IMR-90 (cell line): Measurements from ENCODE around the gene TACC3. TPM values are rescaled to one million over a fixed set of nuclear protein-coding genes. Genes with fewer than 3 reads are reported as not detected.

ENCODE experiments used
- ATAC-seq: fragments of 200-7000 bp; cut with Tn5 transposase; 2 replicates; pipeline ENCODE4 v1.9.1; 2020; ENCODE audit warnings: low read depth, mild to moderate bottlenecking, moderate library complexity
- BruUV-seq: library from RNA; stranded (reverse); fragments of 400-500 nt; replicated peaks from 2 replicates; lab custom pipeline; 2021; lab: Mats Ljungman, UMichigan
- CTCF ChIA-PET: fragments of 300-600 bp; formaldehyde crosslinking; extraction: SDS; loops from one replicate; lab custom pipeline; 2021; ENCODE audit warnings: antibody characterized with exemption; lab: Yijun Ruan, JAX
- POLR2A ChIA-PET: fragments of 300-600 bp; sonication (Branson Sonifier 250); formaldehyde crosslinking; loops from one replicate; lab custom pipeline; 2022; ENCODE audit warnings: antibody characterized with exemption; ENCODE audit not compliant: unreplicated experiment; lab: Charles Lee
- DNase-seq: peaks from one replicate; pipeline ENCODE4 v3.0.0; 2013
- H2AFZ ChIP-seq: replicated peaks from 2 replicates; pipeline ENCODE3; 2013; ENCODE audit warnings: low read length, mild to moderate bottlenecking; ENCODE audit not compliant: poor library complexity
- H2AK5ac ChIP-seq: 2 replicates; pipeline ENCODE4 v1.6.1; 2013; ENCODE audit warnings: low read depth, low read length, inconsistent platforms
- H2AK9ac ChIP-seq: replicated peaks from 2 replicates; pipeline ENCODE3; 2013; ENCODE audit warnings: mild to moderate bottlenecking, low read depth, low read length, moderate library complexity; ENCODE audit not compliant: poor library complexity
- H2BK120ac ChIP-seq: 2 replicates; pipeline ENCODE4 v1.6.1; 2013; ENCODE audit warnings: low read depth, low read length, inconsistent platforms
- H2BK15ac ChIP-seq: 3 replicates; pipeline ENCODE4 v1.6.1; 2013; ENCODE audit warnings: low read depth, low read length, inconsistent platforms
- H2BK20ac ChIP-seq: 2 replicates; pipeline ENCODE4 v1.6.1; 2013; ENCODE audit warnings: low read depth, mild to moderate bottlenecking, inconsistent platforms, low read length, moderate library complexity
- H2BK5ac ChIP-seq: 2 replicates; pipeline ENCODE4 v1.6.1; 2013; ENCODE audit warnings: mild to moderate bottlenecking, low read depth, low read length, inconsistent platforms; ENCODE audit not compliant: poor library complexity, severe bottlenecking
- H3K14ac ChIP-seq: replicated peaks from 2 replicates; pipeline ENCODE4 v1.6.1; 2013; ENCODE audit warnings: low read depth, low read length, inconsistent platforms
- H3K18ac ChIP-seq: 2 replicates; pipeline ENCODE4 v1.6.1; 2013; ENCODE audit warnings: low read depth, low read length, control low read depth
- H3K23ac ChIP-seq: 2 replicates; pipeline ENCODE4 v1.6.1; 2013; ENCODE audit warnings: low read depth, low read length, inconsistent platforms
- H3K27ac ChIP-seq: 2 replicates; pipeline ENCODE4 v1.5.1; 2013; ENCODE audit warnings: mild to moderate bottlenecking, control low read depth, low read length; ENCODE audit not compliant: insufficient read depth
- H3K27me3 ChIP-seq: 2 replicates; pipeline ENCODE4 v1.6.1; 2013; ENCODE audit warnings: low read length; ENCODE audit not compliant: control insufficient read depth, insufficient read depth
- H3K36me3 ChIP-seq: 2 replicates; pipeline ENCODE4 v1.6.1; 2013; ENCODE audit warnings: low read length, mixed read lengths; ENCODE audit not compliant: control insufficient read depth, insufficient read depth
- H3K4ac ChIP-seq: 2 replicates; pipeline ENCODE4 v1.6.1; 2013; ENCODE audit warnings: low read depth, low read length, inconsistent platforms
- H3K4me1 ChIP-seq: 2 replicates; pipeline ENCODE4 v1.6.1; 2013; ENCODE audit warnings: low read length, mixed read lengths; ENCODE audit not compliant: control insufficient read depth, insufficient read depth
- H3K4me2 ChIP-seq: 2 replicates; pipeline ENCODE4 v1.6.1; 2013; ENCODE audit warnings: low read depth, mild to moderate bottlenecking, control low read depth, low read length, moderate library complexity
- H3K4me3 ChIP-seq: 2 replicates; pipeline ENCODE4 v1.5.1; 2013; ENCODE audit warnings: low read depth, mild to moderate bottlenecking, control low read depth, low read length, moderate library complexity; ENCODE audit not compliant: insufficient read depth
- H3K56ac ChIP-seq: 2 replicates; pipeline ENCODE4 v1.6.1; 2013; ENCODE audit warnings: low read length, inconsistent platforms; ENCODE audit not compliant: insufficient read depth; ENCODE audit errors: extremely low read depth
- H3K79me1 ChIP-seq, 2 experiments: 2 replicates each; pipeline ENCODE4 v1.6.1; 2013; ENCODE audit warnings: low read length in 2 of 2, inconsistent platforms in 1 of 2, low read depth in 1 of 2
- H3K9ac ChIP-seq: 2 replicates; pipeline ENCODE4 v1.6.1; 2013; ENCODE audit warnings: low read depth, low read length, control low read depth
- H3K9me1 ChIP-seq: 2 replicates; pipeline ENCODE4 v1.6.1; 2013; ENCODE audit warnings: low read length, inconsistent platforms; ENCODE audit not compliant: insufficient read depth
- H3K9me3 ChIP-seq: 2 replicates; pipeline ENCODE4 v1.6.1; 2013; ENCODE audit warnings: low read length; ENCODE audit not compliant: control insufficient read depth, insufficient read depth
- H4K20me1 ChIP-seq: 2 replicates; pipeline ENCODE4 v1.6.1; 2013; ENCODE audit warnings: low read length, inconsistent platforms; ENCODE audit not compliant: insufficient read depth
- H4K5ac ChIP-seq: 2 replicates; pipeline ENCODE4 v1.6.1; 2013; ENCODE audit warnings: mild to moderate bottlenecking, low read depth, low read length, control low read depth
- H4K8ac ChIP-seq, 2 experiments: 2 replicates each; pipeline ENCODE4 v1.6.1; 2013; ENCODE audit warnings: low read depth in 2 of 2, low read length in 2 of 2, control low read depth in 1 of 2, inconsistent platforms in 1 of 2
- H4K91ac ChIP-seq: 2 replicates; pipeline ENCODE4 v1.6.1; 2013; ENCODE audit warnings: low read depth, low read length, inconsistent platforms; ENCODE audit not compliant: insufficient read depth
- BHLHE40 ChIP-seq: fragments of 150-350 bp; IDR thresholded peaks from 2 replicates; pipeline ENCODE4 v1.6.1; 2016; ENCODE audit warnings: mild to moderate bottlenecking, low read depth, low read length
- CEBPB ChIP-seq: IDR thresholded peaks from 2 replicates; pipeline ENCODE4 v1.6.1; 2012; ENCODE audit warnings: low read depth, low read length, improper control_type of control experiment
- CHD1 ChIP-seq: IDR thresholded peaks from 2 replicates; pipeline ENCODE4 v1.6.1; 2012; ENCODE audit warnings: low read depth, low read length, improper control_type of control experiment
- CTCF ChIP-seq: conservative IDR thresholded peaks from 2 replicates; pipeline ENCODE4 v1.5.1; 2012; ENCODE audit warnings: mild to moderate bottlenecking, low read depth, low read length, improper control_type of control experiment
- ELK1 ChIP-seq: fragments of 150-350 bp; IDR thresholded peaks from 2 replicates; pipeline ENCODE4 v1.6.1; 2016; ENCODE audit warnings: low read depth, mild to moderate bottlenecking, low read length, moderate library complexity, borderline replicate concordance
- FOS ChIP-seq: fragments of 150-350 bp; IDR thresholded peaks from 2 replicates; pipeline ENCODE4 v1.6.1; 2016; ENCODE audit warnings: low read depth, low read length
- MAFK ChIP-seq: IDR thresholded peaks from 2 replicates; pipeline ENCODE4 v1.6.1; 2012; ENCODE audit warnings: low read depth, low read length, improper control_type of control experiment
- MAZ ChIP-seq: IDR thresholded peaks from 2 replicates; pipeline ENCODE4 v1.6.1; 2012; ENCODE audit warnings: low read depth, mild to moderate bottlenecking, low read length, improper control_type of control experiment, moderate library complexity, borderline replicate concordance
- MXI1 ChIP-seq: IDR thresholded peaks from 2 replicates; pipeline ENCODE4 v1.6.1; 2012; ENCODE audit warnings: low read depth, mild to moderate bottlenecking, low read length, moderate library complexity, borderline replicate concordance
- NFE2L2 ChIP-seq: fragments of 150-350 bp; IDR thresholded peaks from 2 replicates; pipeline ENCODE4 v1.6.1; 2016; ENCODE audit warnings: low read depth, mild to moderate bottlenecking, low read length
- POLR2A ChIP-seq: IDR thresholded peaks from 2 replicates; pipeline ENCODE4 v1.6.1; 2012; ENCODE audit warnings: mild to moderate bottlenecking, low read depth, low read length
- RAD21 ChIP-seq: IDR thresholded peaks from 2 replicates; pipeline ENCODE4 v1.6.1; 2012; ENCODE audit warnings: low read length, improper control_type of control experiment
- RCOR1 ChIP-seq: IDR thresholded peaks from 2 replicates; pipeline ENCODE4 v1.6.1; 2012; ENCODE audit warnings: mild to moderate bottlenecking, low read length, improper control_type of control experiment; ENCODE audit not compliant: insufficient replicate concordance
- RFX5 ChIP-seq: IDR thresholded peaks from 2 replicates; pipeline ENCODE4 v1.8.0; 2012; ENCODE audit warnings: low read depth, mild to moderate bottlenecking, low read length, moderate library complexity
- SMC3 ChIP-seq: fragments of 150-350 bp; IDR thresholded peaks from 2 replicates; pipeline ENCODE4 v1.6.1; 2016; ENCODE audit warnings: low read depth, mild to moderate bottlenecking, antibody characterized with exemption, low read length, moderate library complexity
- USF2 ChIP-seq: fragments of 150-350 bp; IDR thresholded peaks from 2 replicates; pipeline ENCODE4 v1.6.1; 2017; ENCODE audit warnings: mild to moderate bottlenecking, antibody characterized with exemption, low read length, low read depth
- WGBS, 2 experiments: methylation state at CpG; one replicate each; pipeline versions ENCODE4 v1.1.5 to v1.1.7; 2013; ENCODE audit warnings: missing lambda C conversion rate in 2 of 2; ENCODE audit not compliant: insufficient read length in 1 of 2; ENCODE audit errors: extremely low coverage in 2 of 2; 5-methylcytosine and 5-hydroxymethylcytosine counted together
- dilution Hi-C: fragments of 300-500 bp; cut with HindIII; formaldehyde crosslinking; loops from one replicate; pipeline ENCODE4 v1.14.3; 2018; ENCODE audit warnings: low sequenced_read_pairs; ENCODE audit not compliant: unreplicated experiment
- in situ Hi-C: fragments of 300-500 bp; cut with MboI; formaldehyde crosslinking; loops from 3 replicates; pipeline ENCODE4 v1.14.3; 2019; ENCODE audit warnings: low sequenced_read_pairs, inconsistent platforms, mixed read lengths
- intact Hi-C: fragments of 100-400 bp; cut with micrococcal nuclease; formaldehyde crosslinking; loops from 2 replicates; pipeline ENCODE4 v1.10.0; 2022
- polyA plus RNA-seq, 3 experiments: library from polyadenylated mRNA; depleted of rRNA; stranded (reverse); fragments of >200 nt; gene quantifications; 2 replicates each; pipeline ENCODE4 v1.2.3, GENCODE V29; 2012; ENCODE audit warnings: low replicate concordance in 1 of 3
- total RNA-seq: library from RNA; depleted of rRNA; stranded (reverse); fragments of >200 nt; gene quantifications from 2 replicates; pipeline ENCODE4 v1.2.3, GENCODE V29; 2012

Gene TACC3
- total and polyA plus RNA-seq, 2 of the 4 experiments (the other 2 are of a cell fraction) = 15.1 to 49.7 TPM

- no TSS peak for BruUV-seq
- Histone ChIP-seq H3K79me1 (no peaks in the 10 kb centered on the region), H3K18ac (no peak overlapping the region), H3K23ac (no peak overlapping the region), H2BK15ac (no peak overlapping the region), H3K27ac (no peak overlapping the region), H2BK120ac (no peak overlapping the region), H3K4me2 (no peak overlapping the region), H4K8ac (no peak overlapping the region), H3K9ac (no peak overlapping the region), H4K5ac (no peak overlapping the region), H3K4ac (no peak overlapping the region), H2AFZ (no peak overlapping the region), H2AK9ac (no peak overlapping the region), H2BK20ac (no peak overlapping the region), H4K20me1 (no peaks in the 10 kb centered on the region), H3K4me1 (no peaks in the 10 kb centered on the region), H3K27me3 (no peaks in the 10 kb centered on the region), H2BK5ac (no peak overlapping the region), H3K36me3 (no peaks in the 10 kb centered on the region), H2AK5ac (no peak overlapping the region), H3K9me1 (no peaks in the 10 kb centered on the region), H3K4me3 (no peak overlapping the region), H4K91ac (no peak overlapping the region), H3K9me3 (no peaks in the 10 kb centered on the region), H3K14ac (no peak overlapping the region), H3K56ac (no peak overlapping the region)
- in situ Hi-C loops = no loop called here
- TF ChIP-seq RAD21 = no peak
- TF ChIP-seq RFX5 = no peak
- TF ChIP-seq FOS = no peak
- no peak for TF ChIP-seq ELK1
- TF ChIP-seq RCOR1 = no peak
- TF ChIP-seq NFE2L2 = no peak
- TF ChIP-seq CHD1 = no peak
- TF ChIP-seq BHLHE40 = no peak
- no peak for TF ChIP-seq CTCF
- no peak for TF ChIP-seq MAZ
- TF ChIP-seq CEBPB = no peak
- TF ChIP-seq MAFK = no peak
- no peak for TF ChIP-seq POLR2A
- TF ChIP-seq MXI1 = no peak
- TF ChIP-seq SMC3 = no peak
- TF ChIP-seq USF2 = no peak
- CTCF ChIA-PET = no interaction called here
- POLR2A ChIA-PET = no interaction called here
- intact Hi-C loops = no loop called here
- WGBS, 2 experiments = 77% methylated on average over 13 of the region's 19 CpGs; no CpG with 5 or more reads in 1 of the 2 experiments
- DNase-seq = no peak
- ATAC-seq = no peak
- dilution Hi-C loops = no loop called here
Observed at GRCh38 chr4:1675136-1675801, 46.1 kb upstream of the TACC3 start.
